ENCODE data around the gene NF1. TPM values are rescaled to one million over a fixed set of nuclear protein-coding genes. Genes with fewer than 3 reads are reported as not detected.
A peak's percentile ranks its signal among the peaks of the same experiment; 100 is the strongest.

Gene NF1
- total RNA-seq, 1 experiment from 2014 or later = 60.2 TPM

GRCh38 chr17:31126318-31126717, 31.5 kb downstream of the NF1 start:
- H3K9me3 Mint-ChIP-seq (ENCODE audit: unreplicated experiment) = no peaks in the 10 kb centered on the region
- peaks cover 2% of the 10 kb centered on the region for H3K36me3 Mint-ChIP-seq (ENCODE audit: insufficient read depth, unreplicated experiment)
- H3K4me3 Mint-ChIP-seq (ENCODE audit: unreplicated experiment) = no peak overlapping the region
- DNase-seq (ENCODE audit: unreplicated experiment) = no peak
- CTCF ChIA-PET = no interaction called here
- TF ChIP-seq CTCF (IDR thresholded peaks at IDR 0.05; ENCODE audit: unreplicated experiment) = no peak
- intact Hi-C loops (cut with micrococcal nuclease) = no loop called here
- no TSS peak for BruUV-seq (replicated peaks)
- H3K27me3 Mint-ChIP-seq (ENCODE audit: insufficient read depth, unreplicated experiment) = no peaks in the 10 kb centered on the region
- POLR2A ChIA-PET = interaction anchor here (1.0 to 1.7 kb wide), 3 partner anchors 9 to 25 kb away, joined by 3 to 4 read pairs (median 3); no protein-coding TSS in a partner anchor
- no peak overlapping the region for H3K27ac Mint-ChIP-seq (ENCODE audit: low read depth, unreplicated experiment)
- H3K4me1 Mint-ChIP-seq (ENCODE audit: insufficient read depth, unreplicated experiment) = no peaks in the 10 kb centered on the region

GRCh38 chr17:31128241-31128640, 33.5 kb downstream of the NF1 start:
- no TSS peak for BruUV-seq (replicated peaks)
- no peak overlapping the region for H3K4me3 Mint-ChIP-seq (ENCODE audit: unreplicated experiment)
- no peak for TF ChIP-seq CTCF (IDR thresholded peaks at IDR 0.05; ENCODE audit: unreplicated experiment)
- POLR2A ChIA-PET = interaction anchor here (1.1 kb wide), 1 partner anchor 16 kb away, joined by 3 read pairs; no protein-coding TSS in a partner anchor
- no peak for DNase-seq (ENCODE audit: unreplicated experiment)
- H3K36me3 Mint-ChIP-seq (ENCODE audit: insufficient read depth, unreplicated experiment) = peaks cover 11% of the 10 kb centered on the region
- CTCF ChIA-PET = interaction anchor here (0.8 to 0.9 kb wide), 2 partner anchors 18 to 108 kb away, joined by 3 to 4 read pairs; no protein-coding TSS in a partner anchor
- H3K27ac Mint-ChIP-seq (ENCODE audit: low read depth, unreplicated experiment) = no peak overlapping the region
- intact Hi-C loops (cut with micrococcal nuclease) = no loop called here
- H3K9me3 Mint-ChIP-seq (ENCODE audit: unreplicated experiment) = no peaks in the 10 kb centered on the region
- H3K4me1 Mint-ChIP-seq (ENCODE audit: insufficient read depth, unreplicated experiment) = no peaks in the 10 kb centered on the region
- H3K27me3 Mint-ChIP-seq (ENCODE audit: insufficient read depth, unreplicated experiment) = no peaks in the 10 kb centered on the region

- Mint-ChIP-seq H3K9me3 (ENCODE audit: unreplicated experiment) (no peaks in the 10 kb centered on the region), H3K36me3 (ENCODE audit: insufficient read depth, unreplicated experiment) (peaks cover 17% of the 10 kb centered on the region), H3K27ac (ENCODE audit: low read depth, unreplicated experiment) (peak overlapping the region; percentile 19), H3K27me3 (ENCODE audit: insufficient read depth, unreplicated experiment) (no peaks in the 10 kb centered on the region), H3K4me1 (ENCODE audit: insufficient read depth, unreplicated experiment) (no peaks in the 10 kb centered on the region), H3K4me3 (ENCODE audit: unreplicated experiment) (no peak overlapping the region)
- intact Hi-C loops (cut with micrococcal nuclease) = no loop called here
- no peak for TF ChIP-seq CTCF (IDR thresholded peaks at IDR 0.05; ENCODE audit: unreplicated experiment)
- ChIA-PET POLR2A (interaction anchor here (1.5 kb wide), 1 partner anchor 11 kb away, joined by 4 read pairs; no protein-coding TSS in a partner anchor), CTCF (no interaction called here)
- no peak for DNase-seq (ENCODE audit: unreplicated experiment)
- no TSS peak for BruUV-seq (replicated peaks)
These were observed 35.8 kb downstream of the NF1 start for GRCh38 chr17:31130286-31131224.

- intact Hi-C loops (cut with micrococcal nuclease) = no loop called here
- no peak overlapping the region for H3K27ac Mint-ChIP-seq (ENCODE audit: low read depth, unreplicated experiment)
These were observed 36.5 kb downstream of the NF1 start for GRCh38 chr17:31131299-31131698.

More at GRCh38 chr17:31131299-31131698, 36.5 kb downstream of the NF1 start:
- CTCF ChIA-PET = no interaction called here
- POLR2A ChIA-PET = interaction anchor here (1.3 kb wide), 1 partner anchor 10 kb away, joined by 3 read pairs; no protein-coding TSS in a partner anchor
- no TSS peak for BruUV-seq (replicated peaks)
- Mint-ChIP-seq H3K4me1 (ENCODE audit: insufficient read depth, unreplicated experiment) (peaks cover 5% of the 10 kb centered on the region), H3K9me3 (ENCODE audit: unreplicated experiment) (no peaks in the 10 kb centered on the region), H3K27me3 (ENCODE audit: insufficient read depth, unreplicated experiment) (no peaks in the 10 kb centered on the region), H3K36me3 (ENCODE audit: insufficient read depth, unreplicated experiment) (peaks cover 17% of the 10 kb centered on the region), H3K4me3 (ENCODE audit: unreplicated experiment) (no peak overlapping the region)
- DNase-seq (ENCODE audit: unreplicated experiment) = no peak
- no peak for TF ChIP-seq CTCF (IDR thresholded peaks at IDR 0.05; ENCODE audit: unreplicated experiment)

All from MCF 10A (cell line).